Measurements from ENCODE around the gene PPP1CA.
"Not testable (repeated sequence)": the region's sequence is repeated elsewhere in the genome, so short reads cannot be mapped to it uniquely, and the experiment has no call there.

The PPP1CA gene

GRCh38 chr11:67434395-67434881 is 32.8 kb upstream of the PPP1CA start:
- DNase-seq, result no peak

DNA sequence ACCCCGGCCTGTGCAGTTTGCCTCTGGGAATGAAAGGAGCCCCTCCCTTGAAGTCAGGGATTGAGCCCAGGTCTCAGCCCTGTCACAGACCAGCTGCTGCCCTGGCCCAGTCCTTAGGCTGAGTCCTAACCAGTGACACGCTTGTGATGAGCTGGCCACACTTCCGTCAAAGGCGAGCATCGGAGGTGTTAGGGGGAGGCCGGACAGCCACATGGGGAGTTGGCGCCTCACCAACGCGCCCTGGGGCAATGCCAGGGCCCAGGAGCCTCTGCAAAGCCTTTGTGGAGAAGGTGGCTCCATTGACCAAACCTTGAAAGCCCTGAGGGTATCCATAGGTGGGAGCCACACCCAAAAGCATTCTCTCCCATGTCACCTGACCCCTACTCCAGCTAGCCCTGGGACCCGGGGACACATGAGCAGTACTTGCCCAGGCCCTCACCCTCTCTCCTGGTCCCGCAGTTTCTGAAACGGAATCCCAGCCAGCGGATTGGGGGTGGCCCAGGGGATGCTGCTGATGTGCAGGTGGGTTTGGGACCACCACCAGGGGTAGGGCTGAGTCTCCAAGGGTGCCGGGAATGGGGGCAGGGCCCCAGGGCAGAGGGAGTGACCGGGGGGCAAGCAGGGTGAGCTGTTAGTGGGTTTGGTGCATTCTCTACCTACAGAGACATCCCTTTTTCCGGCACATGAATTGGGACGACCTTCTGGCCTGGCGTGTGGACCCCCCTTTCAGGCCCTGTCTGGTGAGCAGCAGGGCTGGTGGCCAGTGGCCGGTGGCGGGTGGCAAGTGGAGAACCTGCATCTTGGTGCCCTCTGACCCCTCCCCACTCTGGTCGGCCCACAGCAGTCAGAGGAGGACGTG is 32.1 kb upstream of the PPP1CA start:
- DNase-seq, result no peak

- no peak for DNase-seq
Observed at GRCh38 chr11:67432655-67433349, 31.1 kb upstream of the PPP1CA start.

DNA sequence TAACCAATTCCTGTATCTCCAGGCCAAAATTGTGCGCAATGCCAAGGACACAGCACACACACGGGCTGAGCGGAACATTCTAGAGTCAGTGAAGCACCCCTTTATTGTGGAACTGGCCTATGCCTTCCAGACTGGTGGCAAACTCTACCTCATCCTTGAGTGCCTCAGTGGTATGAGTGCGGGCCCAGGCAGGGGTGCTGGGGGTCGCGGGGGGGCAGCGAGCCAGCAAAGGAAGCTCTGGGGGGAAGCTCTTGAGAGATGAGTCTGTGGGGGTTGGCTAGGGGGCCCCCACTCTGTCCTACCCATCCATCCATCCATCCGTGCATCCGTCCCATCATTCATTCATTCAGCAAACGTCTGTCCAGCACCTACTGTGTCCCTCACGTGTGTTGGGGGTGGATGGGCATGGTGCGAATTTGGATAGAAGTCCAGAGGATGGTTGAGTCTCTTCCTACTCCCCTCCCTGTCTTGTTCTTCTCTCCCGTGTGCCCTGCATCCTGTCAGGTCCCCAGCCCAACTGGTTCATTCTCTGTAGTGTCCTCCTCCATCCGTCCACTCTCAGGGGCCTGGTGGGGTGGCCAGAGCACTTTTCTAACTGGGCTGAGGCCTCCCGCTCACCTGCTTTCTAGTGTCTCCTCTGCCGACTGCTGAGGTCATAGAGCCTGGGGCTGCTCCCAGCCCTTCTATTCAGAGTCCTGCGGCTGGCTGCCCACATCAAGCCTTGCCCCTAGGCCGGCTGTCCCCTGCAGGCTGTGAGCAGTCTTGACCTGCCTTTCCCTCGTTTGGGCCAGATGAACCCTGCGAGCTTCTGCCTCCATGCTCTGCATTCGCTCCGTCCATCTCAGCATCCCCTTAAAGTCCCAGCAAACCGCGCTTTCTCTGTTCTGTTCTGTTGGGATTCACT is 29.9 kb upstream of the PPP1CA start:
- no peak for DNase-seq

- DNase-seq, result no peak
Observed at GRCh38 chr11:67429722-67430121, 28.1 kb upstream of the PPP1CA start.

- DNase-seq, result no peak
Observed at GRCh38 chr11:67429038-67429668, 27.5 kb upstream of the PPP1CA start.

GRCh38 chr11:67428052-67429001 is 26.7 kb upstream of the PPP1CA start, which contains the start of gene RPS6KB2:
RPS6KB2 (plus strand) TSS chr11:67428494; CDS start chr11:67428546, 52 bp downstream.
- DNase-seq, result peak; percentile 97

- not testable (repeated sequence) for DNase-seq
Observed at GRCh38 chr11:67427364-67427859, 25.8 kb upstream of the PPP1CA start.

GRCh38 chr11:67423891-67424613 is 22.4 kb upstream of the PPP1CA start:
- DNase-seq, result no peak

- DNase-seq, result no peak
Observed at GRCh38 chr11:67423466-67423865, 21.8 kb upstream of the PPP1CA start.

- no peak for DNase-seq
Observed at GRCh38 chr11:67422891-67423290, 21.2 kb upstream of the PPP1CA start.

DNA sequence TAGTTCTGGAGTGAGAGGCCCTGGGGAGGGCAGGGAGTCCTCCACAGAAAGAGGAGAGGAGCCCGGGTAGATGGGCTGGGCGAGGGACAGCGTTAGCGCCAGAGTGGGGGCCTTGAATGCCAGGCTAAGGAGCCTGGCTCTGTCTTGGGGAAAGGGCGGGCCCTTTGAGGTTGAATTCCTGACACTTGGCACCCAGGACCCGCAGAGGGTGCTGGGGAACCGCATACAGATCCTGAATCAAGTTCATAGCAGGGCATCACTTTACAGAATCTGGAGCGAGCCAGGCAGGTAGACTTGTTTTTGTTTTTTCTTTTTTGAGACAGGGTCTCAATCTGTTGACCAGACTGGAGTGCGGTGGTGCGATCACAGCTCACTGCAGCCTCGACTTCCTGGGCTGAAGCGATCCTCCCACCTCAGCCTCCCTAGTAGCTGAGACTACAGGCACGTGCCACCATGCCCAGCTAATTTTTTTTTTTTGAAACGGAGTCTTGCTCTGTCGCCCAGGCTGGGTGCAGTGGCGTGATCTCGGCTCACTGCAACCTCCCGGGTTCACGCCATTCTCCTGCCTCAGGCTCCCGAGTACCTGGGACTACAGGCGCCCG is 19.9 kb upstream of the PPP1CA start:
- DNase-seq, result no peak

- peak; percentile 89 for DNase-seq
Observed at GRCh38 chr11:67420646-67421429, 19.2 kb upstream of the PPP1CA start.

DNA sequence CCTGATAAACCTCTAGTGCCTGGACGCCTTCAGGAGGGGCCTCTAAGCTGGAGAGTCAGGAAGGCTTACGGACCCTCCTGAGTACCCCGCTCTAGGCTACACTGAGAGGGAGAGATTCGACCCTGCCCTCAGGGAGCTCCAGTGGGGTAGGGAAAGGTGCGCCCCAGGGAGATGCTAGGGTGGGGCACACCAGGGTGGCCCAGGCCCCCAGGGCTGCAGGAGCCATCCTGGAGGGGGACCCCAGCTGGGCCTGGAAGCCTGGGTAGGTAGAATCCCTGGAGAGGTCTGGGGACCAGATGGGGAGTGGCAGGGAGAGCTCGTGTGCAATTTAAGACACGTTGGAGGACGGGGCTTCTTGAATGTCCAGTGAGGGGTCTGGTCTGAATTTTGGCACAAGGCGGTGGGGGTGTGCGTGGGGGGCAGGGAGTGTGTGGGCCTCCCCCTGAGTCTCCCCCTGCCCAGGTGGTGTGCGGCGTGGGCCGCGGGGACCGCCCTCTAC is 18.5 kb upstream of the PPP1CA start:
- no peak for DNase-seq

GRCh38 chr11:67419325-67420049 is 17.8 kb upstream of the PPP1CA start:
- DNase-seq, result no peak

DNA sequence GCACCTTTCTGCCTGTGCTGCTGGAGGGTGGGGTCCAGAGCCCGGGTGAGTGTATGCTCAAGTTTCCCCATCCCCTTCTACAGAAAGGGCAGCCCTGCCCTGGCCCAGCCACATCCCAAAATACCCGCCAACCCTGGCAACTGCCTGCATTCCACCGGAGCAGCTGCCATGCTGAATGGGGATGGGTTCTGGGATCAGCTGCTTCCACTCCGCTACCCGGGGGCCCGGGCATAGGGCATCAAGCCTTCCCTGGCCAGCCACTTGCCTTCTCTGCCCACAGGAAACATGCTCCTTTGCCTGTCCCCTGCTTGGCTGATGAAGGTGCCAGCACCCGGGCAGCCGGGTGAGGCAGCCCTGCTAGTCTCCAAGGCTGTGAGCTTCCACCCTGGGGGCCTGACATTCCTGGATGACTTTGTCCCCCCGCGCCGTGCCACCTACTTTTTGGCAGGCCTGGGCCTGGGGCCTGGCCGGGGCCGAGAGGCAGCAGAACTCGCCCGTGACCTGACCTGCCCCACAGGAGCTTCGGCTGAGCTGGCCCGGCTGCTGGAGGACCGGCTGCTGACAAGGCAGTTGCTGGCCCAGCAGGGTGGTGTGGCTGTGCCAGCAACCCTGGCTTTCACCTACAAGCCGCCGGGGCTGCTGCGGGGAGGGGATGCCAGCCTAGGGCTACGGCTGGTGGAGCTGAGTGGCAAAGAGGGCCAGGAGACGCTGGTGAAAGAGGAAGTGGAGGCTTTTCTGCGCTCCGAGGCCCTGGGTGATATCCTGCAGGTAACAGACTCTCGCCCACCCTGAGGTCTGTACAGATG is 17.0 kb upstream of the PPP1CA start:
- DNase-seq, result no peak

GRCh38 chr11:67417425-67417824 is 15.8 kb upstream of the PPP1CA start:
- no peak for DNase-seq

All from NCI-H510A (cell line).